SK-N-SH (cell line): ENCODE data around the gene GTF2A1L. TPM values are rescaled to one million over a fixed set of nuclear protein-coding genes. Genes with fewer than 3 reads are reported as not detected.

Experiments used
- CTCF ChIA-PET: fragments of 300-600, 350-600 bp; formaldehyde crosslinking; extraction: SDS; loops from one replicate; lab custom pipeline; 2021; lab: Yijun Ruan, JAX
- POLR2A ChIA-PET: fragments of 350-600 bp; sonication (Branson Sonifier 250); formaldehyde crosslinking; extraction: SDS; loops from one replicate; lab custom pipeline; 2020; ENCODE audit warnings: antibody characterized with exemption, inconsistent platforms; lab: Yijun Ruan, JAX
- DNase-seq: peaks from one replicate; pipeline ENCODE4 v3.0.0; 2012
- H2AFZ ChIP-seq: fragments of 200-600 bp; sonication (generic); 2 replicates; pipeline ENCODE4 v1.8.1; 2016; ENCODE audit warnings: antibody characterized with exemption, mild to moderate bottlenecking, low read depth
- H3F3A ChIP-seq: fragments of 200-600 bp; sonication (generic); replicated peaks from 2 replicates; pipeline ENCODE3; 2016; ENCODE audit warnings: antibody characterized with exemption, mild to moderate bottlenecking; ENCODE audit not compliant: insufficient read depth
- H3K27ac ChIP-seq, 2 experiments: fragments of 200-500 bp in 1 of 2; fragments of 200-600 bp in 1 of 2; sonication (Bioruptor generic) in 1 of 2; sonication (generic), shearing (Covaris generic) in 1 of 2; 2 replicates each; pipeline versions ENCODE4 v1.5.1 to v1.6.1; 2014 to 2016; ENCODE audit warnings: low read depth in 2 of 2, inconsistent platforms in 1 of 2, low read length in 1 of 2, mild to moderate bottlenecking in 1 of 2, mixed read lengths in 1 of 2
- H3K27me3 ChIP-seq: fragments of 200-600 bp; sonication (generic), shearing (Covaris generic); 2 replicates; pipeline ENCODE4 v1.6.1; 2016; ENCODE audit warnings: mixed run types; ENCODE audit not compliant: insufficient read depth
- H3K36me3 ChIP-seq, 2 experiments: fragments of 200-500 bp in 1 of 2; fragments of 200-600 bp in 1 of 2; sonication (Bioruptor generic) in 1 of 2; sonication (generic) in 1 of 2; replicated peaks in 1 of 2; 2 replicates each; pipeline versions ENCODE3 to v1.5.1; 2014 to 2016; ENCODE audit warnings: low read length in 1 of 2, mild to moderate bottlenecking in 1 of 2; ENCODE audit not compliant: insufficient read depth in 2 of 2, control insufficient read depth in 1 of 2
- H3K4me1 ChIP-seq, 2 experiments: fragments of 200-500 bp in 1 of 2; fragments of 200-600 bp in 1 of 2; sonication (Bioruptor generic) in 1 of 2; sonication (generic), shearing (Covaris generic) in 1 of 2; 2 replicates each; pipeline versions ENCODE4 v1.5.1 to v1.6.1; 2014 to 2016; ENCODE audit warnings: low read depth in 1 of 2, low read length in 1 of 2, mixed run types in 1 of 2; ENCODE audit not compliant: insufficient read depth in 2 of 2, control insufficient read depth in 1 of 2
- H3K4me2 ChIP-seq: fragments of 200-600 bp; sonication (generic), shearing (Covaris generic); 2 replicates; pipeline ENCODE4 v1.6.1; 2017; ENCODE audit warnings: mixed run types
- H3K4me3 ChIP-seq, 2 experiments: fragments of 200-500 bp in 1 of 2; fragments of 200-600 bp in 1 of 2; sonication (Bioruptor generic) in 1 of 2; sonication (generic), shearing (Covaris generic) in 1 of 2; 2 replicates each; pipeline versions ENCODE4 v1.5.1 to v1.8.1; 2014 to 2016; ENCODE audit warnings: low read depth in 2 of 2, inconsistent platforms in 1 of 2, low read length in 1 of 2, mild to moderate bottlenecking in 1 of 2, mixed read lengths in 1 of 2, moderate library complexity in 1 of 2
- H3K79me2 ChIP-seq: fragments of 200-600 bp; sonication (generic); 2 replicates; pipeline ENCODE4 v1.8.1; 2017; ENCODE audit warnings: mild to moderate bottlenecking; ENCODE audit not compliant: insufficient read depth
- H3K9ac ChIP-seq: fragments of 200-600 bp; sonication (generic); 2 replicates; pipeline ENCODE4 v1.6.1; 2017; ENCODE audit warnings: mixed run types
- H3K9me2 ChIP-seq: fragments of 200-600 bp; sonication (generic); 2 replicates; pipeline ENCODE4 v1.6.1; 2017; ENCODE audit warnings: mixed run types
- H3K9me3 ChIP-seq: fragments of 200-600 bp; sonication (generic); 2 replicates; pipeline ENCODE4 v1.6.1; 2017; ENCODE audit warnings: mixed run types, mild to moderate bottlenecking, moderate library complexity
- H4K20me1 ChIP-seq: fragments of 200-600 bp; sonication (generic); 2 replicates; pipeline ENCODE4 v1.6.1; 2017; ENCODE audit warnings: mild to moderate bottlenecking, mixed run types; ENCODE audit not compliant: insufficient read depth
- EZH2phosphoT487 ChIP-seq: fragments of 200-600 bp; sonication (generic); IDR thresholded peaks from 2 replicates; pipeline ENCODE4 v1.6.1; 2017; ENCODE audit warnings: low read depth, mixed run types, mild to moderate bottlenecking, antibody characterized with exemption, moderate library complexity, borderline replicate concordance
- FOSL2 ChIP-seq: IDR thresholded peaks from 2 replicates; pipeline ENCODE4 v1.4.0; 2012; ENCODE audit warnings: low read depth, mild to moderate bottlenecking, moderate library complexity, borderline replicate concordance
- MXI1 ChIP-seq: IDR thresholded peaks from 2 replicates; pipeline ENCODE4 v1.6.1; 2012; ENCODE audit warnings: mild to moderate bottlenecking, low read depth, low read length, improper control_type of control experiment
- RCOR1 ChIP-seq: fragments of 150-350 bp; IDR thresholded peaks from 2 replicates; pipeline ENCODE4 v1.6.1; 2017; ENCODE audit warnings: antibody characterized with exemption, low read length
- RFX5 ChIP-seq: IDR thresholded peaks from 2 replicates; pipeline ENCODE4 v1.6.1; 2012; ENCODE audit warnings: mild to moderate bottlenecking, improper control_type of control experiment, low read length
- SIN3A ChIP-seq: IDR thresholded peaks from 2 replicates; pipeline ENCODE4 v1.6.1; 2012; ENCODE audit warnings: low read depth, mild to moderate bottlenecking, low read length, moderate library complexity, borderline replicate concordance
- SMC3 ChIP-seq: IDR thresholded peaks from 2 replicates; pipeline ENCODE4 v1.6.1; 2012; ENCODE audit warnings: low read depth, low read length, improper control_type of control experiment
- YY1 ChIP-seq: IDR thresholded peaks from 2 replicates; pipeline ENCODE4 v1.4.0; 2012; ENCODE audit warnings: low read depth, mild to moderate bottlenecking
- WGBS: methylation state at CpG from one replicate; pipeline ENCODE4 v1.1.6; 2017; ENCODE audit warnings: low lambda C conversion rate; 5-methylcytosine and 5-hydroxymethylcytosine counted together
- polyA plus RNA-seq, 3 experiments: library from polyadenylated mRNA; depleted of rRNA; stranded (reverse); fragments of >200 nt; gene quantifications; 2 replicates each; pipeline ENCODE4 v1.2.3, GENCODE V29; 2012
- TF ChIP-seq, protein P1 (sequence below): IDR thresholded peaks from 2 replicates; pipeline ENCODE4 v1.4.0; 2012; ENCODE audit warnings: low read depth, borderline replicate concordance
- TF ChIP-seq, protein P2 (sequence below): fragments of 200-600 bp; sonication (generic); IDR thresholded peaks from 2 replicates; pipeline ENCODE4 v1.6.1; 2017; ENCODE audit warnings: antibody characterized with exemption, mild to moderate bottlenecking, moderate library complexity
- TF ChIP-seq, protein P3 (sequence below): IDR thresholded peaks from 2 replicates; pipeline ENCODE4 v1.4.0; 2012; ENCODE audit warnings: low read depth, borderline replicate concordance

The GTF2A1L gene
- polyA plus RNA-seq, 1 of the 3 experiments (the other 2 are of a cell fraction), result 0.36 TPM

DNA sequence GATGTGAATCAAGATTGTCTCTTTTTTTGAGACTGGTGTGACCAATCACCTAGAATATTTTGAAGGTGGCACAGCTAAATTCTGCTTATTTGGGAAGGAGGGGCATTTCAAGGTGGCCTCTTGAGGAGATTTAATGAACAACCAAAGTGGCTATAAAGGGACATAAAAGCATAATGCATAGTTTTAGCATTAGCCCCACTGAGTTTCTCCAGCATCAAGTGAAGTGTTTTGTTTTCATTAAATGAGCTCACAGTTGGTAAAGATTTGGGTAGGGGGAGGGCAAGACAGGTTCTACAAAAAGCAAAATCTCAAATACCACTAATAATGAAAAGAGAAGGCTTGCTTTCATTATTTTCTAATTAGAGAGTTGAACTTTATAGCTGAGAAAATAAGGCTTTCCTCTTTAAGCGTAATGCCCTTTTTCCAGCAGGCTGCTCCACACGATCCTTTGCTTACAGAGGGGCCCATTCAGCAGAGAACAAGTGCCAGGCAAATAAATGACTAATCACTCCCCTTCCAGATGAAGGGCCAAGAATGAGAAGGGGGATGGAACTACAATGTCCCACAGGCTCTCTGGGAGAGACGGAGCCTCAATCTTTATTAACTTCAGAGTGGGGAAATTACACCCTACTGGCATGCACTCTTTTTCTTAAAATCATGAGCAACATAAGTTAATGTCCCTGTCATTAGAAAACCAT, 102.0 kb downstream of the GTF2A1L start (continued):
- TF ChIP-seq, protein P1, sequence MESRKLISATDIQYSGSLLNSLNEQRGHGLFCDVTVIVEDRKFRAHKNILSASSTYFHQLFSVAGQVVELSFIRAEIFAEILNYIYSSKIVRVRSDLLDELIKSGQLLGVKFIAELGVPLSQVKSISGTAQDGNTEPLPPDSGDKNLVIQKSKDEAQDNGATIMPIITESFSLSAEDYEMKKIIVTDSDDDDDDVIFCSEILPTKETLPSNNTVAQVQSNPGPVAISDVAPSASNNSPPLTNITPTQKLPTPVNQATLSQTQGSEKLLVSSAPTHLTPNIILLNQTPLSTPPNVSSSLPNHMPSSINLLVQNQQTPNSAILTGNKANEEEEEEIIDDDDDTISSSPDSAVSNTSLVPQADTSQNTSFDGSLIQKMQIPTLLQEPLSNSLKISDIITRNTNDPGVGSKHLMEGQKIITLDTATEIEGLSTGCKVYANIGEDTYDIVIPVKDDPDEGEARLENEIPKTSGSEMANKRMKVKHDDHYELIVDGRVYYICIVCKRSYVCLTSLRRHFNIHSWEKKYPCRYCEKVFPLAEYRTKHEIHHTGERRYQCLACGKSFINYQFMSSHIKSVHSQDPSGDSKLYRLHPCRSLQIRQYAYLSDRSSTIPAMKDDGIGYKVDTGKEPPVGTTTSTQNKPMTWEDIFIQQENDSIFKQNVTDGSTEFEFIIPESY, result no peak
- TF ChIP-seq, protein P2, sequence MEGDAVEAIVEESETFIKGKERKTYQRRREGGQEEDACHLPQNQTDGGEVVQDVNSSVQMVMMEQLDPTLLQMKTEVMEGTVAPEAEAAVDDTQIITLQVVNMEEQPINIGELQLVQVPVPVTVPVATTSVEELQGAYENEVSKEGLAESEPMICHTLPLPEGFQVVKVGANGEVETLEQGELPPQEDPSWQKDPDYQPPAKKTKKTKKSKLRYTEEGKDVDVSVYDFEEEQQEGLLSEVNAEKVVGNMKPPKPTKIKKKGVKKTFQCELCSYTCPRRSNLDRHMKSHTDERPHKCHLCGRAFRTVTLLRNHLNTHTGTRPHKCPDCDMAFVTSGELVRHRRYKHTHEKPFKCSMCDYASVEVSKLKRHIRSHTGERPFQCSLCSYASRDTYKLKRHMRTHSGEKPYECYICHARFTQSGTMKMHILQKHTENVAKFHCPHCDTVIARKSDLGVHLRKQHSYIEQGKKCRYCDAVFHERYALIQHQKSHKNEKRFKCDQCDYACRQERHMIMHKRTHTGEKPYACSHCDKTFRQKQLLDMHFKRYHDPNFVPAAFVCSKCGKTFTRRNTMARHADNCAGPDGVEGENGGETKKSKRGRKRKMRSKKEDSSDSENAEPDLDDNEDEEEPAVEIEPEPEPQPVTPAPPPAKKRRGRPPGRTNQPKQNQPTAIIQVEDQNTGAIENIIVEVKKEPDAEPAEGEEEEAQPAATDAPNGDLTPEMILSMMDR, result no peak
- TF ChIP-seq RFX5 (no peak), SIN3A (no peak)

DNA sequence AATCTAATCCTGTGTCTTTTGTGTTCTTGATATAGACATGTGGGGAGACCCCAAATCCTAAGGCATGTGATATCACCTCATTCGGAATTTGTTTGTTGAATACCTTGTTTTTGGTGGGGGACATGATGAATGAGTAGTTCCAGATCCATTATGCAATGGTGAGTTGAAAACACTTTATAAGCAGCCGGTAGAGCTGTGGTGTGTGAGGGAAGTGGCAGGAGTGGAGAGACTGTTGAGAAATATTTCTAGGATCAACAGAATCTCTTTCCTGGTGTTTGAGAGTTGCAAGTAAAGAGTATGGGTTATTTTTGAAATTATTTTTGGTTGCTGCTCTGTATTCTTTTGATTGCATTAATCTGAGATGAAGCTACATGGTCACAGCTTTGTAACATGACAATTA, 103.5 kb downstream of the GTF2A1L start:
- Histone ChIP-seq H3K27me3 (no peaks in the 10 kb centered on the region), H3K4me1 (no peaks in the 10 kb centered on the region; a peak in 1 of 4 replicates), H2AFZ (no peak overlapping the region), H3K4me3 (no peak overlapping the region), H3K9me2 (no peaks in the 10 kb centered on the region), H3K4me2 (no peak overlapping the region), H3F3A (no peaks in the 10 kb centered on the region), H3K9me3 (no peaks in the 10 kb centered on the region), H3K36me3 (no peaks in the 10 kb centered on the region), H3K9ac (no peak overlapping the region), H3K27ac (no peak overlapping the region), H4K20me1 (no peaks in the 10 kb centered on the region), H3K79me2 (no peaks in the 10 kb centered on the region)
- POLR2A ChIA-PET, result no interaction called here
- TF ChIP-seq RCOR1 (no peak), FOSL2 (no peak), EZH2phosphoT487 (no peak), SMC3 (no peak), MXI1 (no peak), YY1 (no peak)
- TF ChIP-seq, protein P1, result no peak
- TF ChIP-seq, protein P3, sequence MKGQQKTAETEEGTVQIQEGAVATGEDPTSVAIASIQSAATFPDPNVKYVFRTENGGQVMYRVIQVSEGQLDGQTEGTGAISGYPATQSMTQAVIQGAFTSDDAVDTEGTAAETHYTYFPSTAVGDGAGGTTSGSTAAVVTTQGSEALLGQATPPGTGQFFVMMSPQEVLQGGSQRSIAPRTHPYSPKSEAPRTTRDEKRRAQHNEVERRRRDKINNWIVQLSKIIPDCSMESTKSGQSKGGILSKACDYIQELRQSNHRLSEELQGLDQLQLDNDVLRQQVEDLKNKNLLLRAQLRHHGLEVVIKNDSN, result no peak
- DNase-seq, result no peak
- CTCF ChIA-PET, result interaction anchor here (1.1 to 1.3 kb wide), 2 partner anchors 12 to 199 kb away, joined by 3 read pairs; no protein-coding TSS in a partner anchor
- WGBS, result 36% methylated on average over 2 of the region's 2 CpGs
